ENCODE data around the gene FAM168A.

The FAM168A gene

GRCh38 chr11:73579641-73580434, 18.1 kb downstream of the FAM168A start:
- Histone ChIP-seq H4K20me1 (ENCODE audit: insufficient read depth, low read length) (no peaks in the 10 kb centered on the region), H3K4me3 (ENCODE audit: low read length) (no peak overlapping the region), H3K36me3 (replicated peaks; ENCODE audit: insufficient read depth, low read length) (no peaks in the 10 kb centered on the region), H3F3A (ENCODE audit: insufficient read depth, low read length) (no peaks in the 10 kb centered on the region), H3K9me3 (replicated peaks; ENCODE audit: insufficient read depth, low read length) (no peaks in the 10 kb centered on the region), H3K4me2 (ENCODE audit: low read depth, low read length) (no peak overlapping the region), H3K9me2 (replicated peaks; ENCODE audit: insufficient read depth, low read length) (no peaks in the 10 kb centered on the region), H3K4me1 (ENCODE audit: low read length) (no peaks in the 10 kb centered on the region), H3K9ac (ENCODE audit: low read length) (no peak overlapping the region), H3K27me3 (replicated peaks; ENCODE audit: insufficient read depth, low read length) (no peaks in the 10 kb centered on the region), H3K79me2 (ENCODE audit: low read length) (peaks cover 6% of the 10 kb centered on the region; the same call in 1 of the 2 replicates), H2AFZ (ENCODE audit: low read length) (no peak overlapping the region), H3K27ac (ENCODE audit: low read length) (no peak overlapping the region)
- no peak for DNase-seq
- TF ChIP-seq, protein P1, sequence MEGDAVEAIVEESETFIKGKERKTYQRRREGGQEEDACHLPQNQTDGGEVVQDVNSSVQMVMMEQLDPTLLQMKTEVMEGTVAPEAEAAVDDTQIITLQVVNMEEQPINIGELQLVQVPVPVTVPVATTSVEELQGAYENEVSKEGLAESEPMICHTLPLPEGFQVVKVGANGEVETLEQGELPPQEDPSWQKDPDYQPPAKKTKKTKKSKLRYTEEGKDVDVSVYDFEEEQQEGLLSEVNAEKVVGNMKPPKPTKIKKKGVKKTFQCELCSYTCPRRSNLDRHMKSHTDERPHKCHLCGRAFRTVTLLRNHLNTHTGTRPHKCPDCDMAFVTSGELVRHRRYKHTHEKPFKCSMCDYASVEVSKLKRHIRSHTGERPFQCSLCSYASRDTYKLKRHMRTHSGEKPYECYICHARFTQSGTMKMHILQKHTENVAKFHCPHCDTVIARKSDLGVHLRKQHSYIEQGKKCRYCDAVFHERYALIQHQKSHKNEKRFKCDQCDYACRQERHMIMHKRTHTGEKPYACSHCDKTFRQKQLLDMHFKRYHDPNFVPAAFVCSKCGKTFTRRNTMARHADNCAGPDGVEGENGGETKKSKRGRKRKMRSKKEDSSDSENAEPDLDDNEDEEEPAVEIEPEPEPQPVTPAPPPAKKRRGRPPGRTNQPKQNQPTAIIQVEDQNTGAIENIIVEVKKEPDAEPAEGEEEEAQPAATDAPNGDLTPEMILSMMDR (IDR thresholded peaks at IDR 0.05; ENCODE audit: low read length): no peak
- TF ChIP-seq EZH2 (optimal IDR thresholded peaks at IDR 0.05; ENCODE audit: low read depth, low read length): no peak
- no peak for TF ChIP-seq EZH2phosphoT487 (IDR thresholded peaks at IDR 0.05; ENCODE audit: low read length)

DNA sequence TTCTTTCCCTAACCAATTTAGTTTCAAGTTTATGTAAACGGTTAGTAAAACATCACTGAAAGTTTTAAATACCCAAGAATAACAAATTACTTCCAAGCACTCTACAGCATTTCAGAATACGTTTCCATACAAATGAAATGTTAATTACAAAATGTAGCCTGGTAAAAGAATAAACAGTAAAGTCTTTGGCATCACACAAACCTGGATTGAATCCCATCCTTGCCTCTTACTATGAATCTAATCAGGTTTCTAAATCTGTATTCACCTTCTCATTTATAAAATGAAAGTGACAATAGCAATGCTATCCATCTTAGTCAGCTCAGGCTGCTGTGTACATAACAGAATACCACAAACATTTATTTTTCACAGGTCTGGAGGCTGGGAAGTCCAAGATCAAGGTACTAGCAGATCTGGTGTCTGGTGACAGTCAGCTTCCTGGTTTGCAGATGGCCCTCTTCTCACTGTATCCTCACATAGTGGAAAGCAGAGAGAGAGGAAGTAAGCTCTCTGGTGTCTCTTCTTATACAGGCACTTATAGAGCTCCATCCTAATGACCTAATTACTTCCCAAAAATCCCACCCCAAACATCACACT, 19.2 kb downstream of the FAM168A start:
- Histone ChIP-seq H3K36me3 (replicated peaks; ENCODE audit: insufficient read depth, low read length) (no peaks in the 10 kb centered on the region), H3K27me3 (replicated peaks; ENCODE audit: insufficient read depth, low read length) (no peaks in the 10 kb centered on the region), H3K9me3 (replicated peaks; ENCODE audit: insufficient read depth, low read length) (no peaks in the 10 kb centered on the region), H3F3A (ENCODE audit: insufficient read depth, low read length) (no peaks in the 10 kb centered on the region), H3K4me3 (ENCODE audit: low read length) (no peak overlapping the region), H4K20me1 (ENCODE audit: insufficient read depth, low read length) (no peaks in the 10 kb centered on the region), H3K9me2 (replicated peaks; ENCODE audit: insufficient read depth, low read length) (no peaks in the 10 kb centered on the region), H3K4me1 (ENCODE audit: low read length) (no peaks in the 10 kb centered on the region), H2AFZ (ENCODE audit: low read length) (no peak overlapping the region), H3K79me2 (ENCODE audit: low read length) (peaks cover 5% of the 10 kb centered on the region; the same call in 1 of the 2 replicates), H3K9ac (ENCODE audit: low read length) (no peak overlapping the region), H3K4me2 (ENCODE audit: low read depth, low read length) (no peak overlapping the region), H3K27ac (ENCODE audit: low read length) (no peak overlapping the region)
- TF ChIP-seq EZH2 (optimal IDR thresholded peaks at IDR 0.05; ENCODE audit: low read depth, low read length): no peak
- no peak for TF ChIP-seq EZH2phosphoT487 (IDR thresholded peaks at IDR 0.05; ENCODE audit: low read length)
- TF ChIP-seq, protein P1 (IDR thresholded peaks at IDR 0.05; ENCODE audit: low read length): no peak
- DNase-seq: no peak

DNA sequence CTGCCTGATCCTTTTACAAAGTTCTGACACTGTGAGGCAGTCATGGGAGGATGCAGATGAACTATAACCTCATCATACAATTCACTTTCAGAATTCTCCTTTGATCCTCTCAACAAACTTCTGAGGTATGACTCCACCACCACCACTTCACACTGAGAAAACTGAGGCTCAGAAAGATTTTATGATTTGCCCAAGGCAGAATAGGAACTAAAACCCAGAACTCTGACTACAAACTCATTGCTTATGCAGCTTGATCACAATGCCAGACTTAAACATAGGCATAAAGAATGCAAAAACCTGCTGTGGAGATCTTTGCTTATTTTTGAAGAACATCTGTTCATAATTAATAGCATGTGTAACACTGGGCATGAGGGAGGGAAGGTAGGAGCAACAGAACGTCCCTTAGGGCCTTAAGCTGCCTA, 20.4 kb downstream of the FAM168A start:
- no peak overlapping the region for H3K4me3 ChIP-seq (ENCODE audit: low read length)
- no peaks in the 10 kb centered on the region for H3K4me1 ChIP-seq (ENCODE audit: low read length)
- DNase-seq: no peak
- H4K20me1 ChIP-seq (ENCODE audit: insufficient read depth, low read length): no peaks in the 10 kb centered on the region
- no peaks in the 10 kb centered on the region for H3K9me2 ChIP-seq (replicated peaks; ENCODE audit: insufficient read depth, low read length)
- no peaks in the 10 kb centered on the region for H3F3A ChIP-seq (ENCODE audit: insufficient read depth, low read length)
- H3K9ac ChIP-seq (ENCODE audit: low read length): no peak overlapping the region
- H3K4me2 ChIP-seq (ENCODE audit: low read depth, low read length): no peak overlapping the region
- no peaks in the 10 kb centered on the region for H3K79me2 ChIP-seq (ENCODE audit: low read length)
- H3K27me3 ChIP-seq (replicated peaks; ENCODE audit: insufficient read depth, low read length): no peaks in the 10 kb centered on the region
- TF ChIP-seq, protein P1 (IDR thresholded peaks at IDR 0.05; ENCODE audit: low read length): no peak
- TF ChIP-seq EZH2 (optimal IDR thresholded peaks at IDR 0.05; ENCODE audit: low read depth, low read length): no peak
- H3K36me3 ChIP-seq (replicated peaks; ENCODE audit: insufficient read depth, low read length): no peaks in the 10 kb centered on the region
- no peak overlapping the region for H3K27ac ChIP-seq (ENCODE audit: low read length)
- no peak overlapping the region for H2AFZ ChIP-seq (ENCODE audit: low read length)
- no peaks in the 10 kb centered on the region for H3K9me3 ChIP-seq (replicated peaks; ENCODE audit: insufficient read depth, low read length)
